HG03095 (cell line): ENCODE data around the gene FSCN2.
"Not testable (repeated sequence)": the region's sequence is repeated elsewhere in the genome, so short reads cannot be mapped to it uniquely, and the experiment has no call there.

Experiments used
- ATAC-seq: cut with Tn5 transposase; IDR thresholded peaks from one replicate; pipeline ENCODE4 v1.9.1; 2021; ENCODE audit warnings: moderate library complexity; ENCODE audit not compliant: unreplicated experiment

FSCN2 gene

DNA sequence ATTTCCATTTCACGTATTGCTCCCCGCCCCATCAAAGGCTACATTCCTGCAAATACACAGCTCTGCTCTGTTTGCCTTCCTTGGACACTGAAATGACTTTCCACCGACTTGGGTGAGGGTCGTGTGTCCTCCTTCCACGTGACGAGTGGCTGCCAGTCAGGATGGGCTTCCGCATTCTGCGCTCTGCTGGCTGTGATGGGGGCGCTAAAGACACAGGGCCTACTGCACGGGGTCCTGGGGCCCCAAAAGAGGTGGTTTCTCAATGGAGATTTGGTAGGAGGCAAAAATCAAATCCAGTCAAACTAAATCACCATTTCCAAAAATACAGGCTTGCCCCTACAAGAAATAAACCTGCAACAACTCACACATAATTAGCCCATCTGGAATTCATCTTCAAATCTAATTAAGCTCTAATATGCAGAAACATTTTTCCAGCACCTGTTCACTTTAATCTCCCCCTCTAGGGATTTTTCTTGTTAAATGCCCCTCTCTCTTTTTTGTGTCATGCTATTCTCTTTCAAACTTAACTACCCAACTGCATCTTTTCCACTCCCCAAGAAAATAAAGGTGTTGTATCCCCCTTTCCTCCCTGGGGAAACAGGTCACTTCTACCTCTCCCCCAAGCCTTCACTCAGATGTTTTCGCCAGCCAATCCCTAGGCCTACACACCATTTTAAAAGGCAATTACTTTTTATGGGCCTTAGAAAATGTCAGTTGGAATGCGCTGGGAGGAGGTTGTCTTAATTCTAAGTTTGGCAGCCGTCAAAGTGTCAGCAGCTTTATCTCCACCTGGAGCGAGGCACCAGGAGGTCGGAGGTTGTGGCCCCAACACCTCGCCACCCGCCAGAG lies 45.8 kb downstream of the FSCN2 start:
- no peak for ATAC-seq

DNA sequence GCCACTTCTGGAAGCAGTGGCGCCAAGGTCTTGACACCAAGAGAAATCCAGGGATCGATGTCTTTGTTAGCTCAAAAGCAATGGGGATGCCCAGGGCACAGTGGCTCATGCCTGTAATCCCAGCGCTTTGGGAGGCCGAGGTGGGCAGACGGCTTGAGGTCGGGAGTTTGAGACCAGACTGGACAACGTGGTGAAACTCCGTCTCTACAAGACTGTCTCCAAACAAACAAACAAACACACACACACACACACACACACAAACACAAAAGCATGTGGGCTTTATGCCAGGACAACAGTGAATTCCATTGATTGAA lies 46.4 kb downstream of the FSCN2 start:
- ATAC-seq, result no peak

DNA sequence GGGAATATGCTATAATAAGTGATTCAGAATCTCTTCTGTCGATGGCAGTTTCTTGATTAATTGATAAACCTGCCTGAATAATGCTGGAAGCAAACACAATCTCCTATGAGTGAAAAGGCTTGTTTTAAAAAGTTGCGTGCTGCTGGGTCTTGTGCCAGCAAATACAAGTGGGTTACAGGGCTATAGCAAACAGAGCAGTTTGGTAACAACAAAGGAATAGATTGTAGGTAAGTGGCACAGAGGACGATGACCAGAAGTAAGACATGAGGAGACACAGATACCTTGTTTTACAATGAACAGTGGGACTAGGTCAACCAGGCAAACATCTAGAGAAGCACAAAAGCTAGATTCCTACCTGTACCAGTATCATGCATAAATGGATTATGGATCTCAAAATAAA lies 47.7 kb downstream of the FSCN2 start:
- no peak for ATAC-seq

DNA sequence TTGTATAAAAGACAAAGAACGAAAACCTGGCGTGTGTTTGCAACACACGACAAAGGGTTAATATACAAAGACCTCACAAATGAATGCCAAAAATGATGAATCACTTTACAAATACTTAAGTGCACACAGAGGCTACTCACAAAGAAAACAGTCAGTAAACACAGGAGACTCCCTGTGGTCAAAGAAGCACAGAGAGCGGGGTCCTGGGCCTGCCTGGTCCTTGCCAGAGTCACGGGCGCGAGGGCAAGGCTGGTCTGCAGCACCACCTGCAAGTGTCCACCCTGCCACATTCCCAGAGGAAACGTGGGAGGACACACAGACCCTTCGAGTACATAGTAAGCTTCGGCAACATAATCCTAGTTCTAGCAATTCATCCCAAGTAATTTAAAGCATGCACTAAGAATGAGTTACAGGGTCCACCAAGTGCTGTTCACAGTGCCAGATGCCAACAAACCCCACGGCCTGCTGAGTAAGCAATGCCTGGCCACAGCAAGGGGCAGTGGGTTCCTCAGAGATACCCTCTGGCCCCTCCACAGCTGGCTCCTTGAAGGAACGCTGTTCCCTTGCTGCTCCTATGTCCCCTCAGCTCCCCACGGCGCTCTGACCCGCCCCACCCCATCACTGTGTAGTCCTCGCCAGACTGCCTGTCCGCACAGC lies 48.6 kb downstream of the FSCN2 start:
- no peak for ATAC-seq

DNA sequence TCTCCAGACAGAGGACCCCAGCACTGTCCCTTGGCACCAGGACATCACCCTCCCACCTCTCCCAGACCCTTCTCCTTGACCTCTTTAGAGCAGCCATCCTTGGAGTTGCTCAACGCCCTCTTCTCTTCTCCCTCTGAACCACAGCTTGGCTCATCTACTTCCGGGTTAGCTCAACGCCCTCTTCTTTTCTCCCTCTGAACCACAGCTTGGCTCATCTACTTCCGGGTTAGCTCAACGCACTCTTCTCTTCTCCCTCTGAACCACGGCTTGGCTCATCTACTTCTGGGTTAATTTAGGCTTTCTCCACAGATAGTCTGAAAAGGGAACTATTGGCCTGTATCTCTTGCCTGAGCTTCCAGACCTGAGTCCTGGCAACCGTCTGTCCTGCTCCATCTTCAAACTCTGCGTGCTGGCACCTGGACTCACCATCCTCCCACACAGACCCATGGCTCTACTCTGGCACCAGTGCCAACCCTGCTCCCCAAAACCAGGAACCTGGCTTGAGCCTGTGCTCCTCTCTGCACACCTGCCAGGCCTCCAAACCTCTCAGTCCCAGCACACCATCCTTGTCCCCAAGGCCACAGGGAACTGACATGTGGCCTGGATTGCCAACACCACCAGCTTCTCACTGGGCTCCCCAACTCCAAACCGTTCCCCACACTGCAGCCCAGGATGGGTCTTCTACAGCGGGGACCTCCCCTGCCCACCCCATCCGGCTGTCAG lies 49.3 kb downstream of the FSCN2 start:
- no peak for ATAC-seq

DNA sequence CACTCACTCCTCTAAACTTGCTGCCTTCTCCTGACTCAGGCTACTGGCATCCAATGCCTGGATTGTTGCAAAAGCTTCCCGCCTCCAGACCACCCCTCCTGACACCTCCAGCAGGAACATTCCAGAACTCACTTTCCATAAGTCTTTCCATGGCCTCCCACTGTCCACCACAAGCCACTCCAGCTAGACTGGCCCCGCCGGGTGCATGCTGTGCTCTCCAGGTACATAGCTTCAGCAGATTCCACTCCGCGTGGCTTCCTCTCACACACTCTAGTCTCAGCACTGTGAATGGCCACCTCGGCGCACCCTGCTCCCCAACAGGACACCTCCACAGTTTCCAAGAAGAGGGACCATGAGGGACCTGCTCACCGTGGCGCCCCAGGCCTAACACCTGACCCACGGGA lies 49.9 kb downstream of the FSCN2 start:
- no peak for ATAC-seq

DNA sequence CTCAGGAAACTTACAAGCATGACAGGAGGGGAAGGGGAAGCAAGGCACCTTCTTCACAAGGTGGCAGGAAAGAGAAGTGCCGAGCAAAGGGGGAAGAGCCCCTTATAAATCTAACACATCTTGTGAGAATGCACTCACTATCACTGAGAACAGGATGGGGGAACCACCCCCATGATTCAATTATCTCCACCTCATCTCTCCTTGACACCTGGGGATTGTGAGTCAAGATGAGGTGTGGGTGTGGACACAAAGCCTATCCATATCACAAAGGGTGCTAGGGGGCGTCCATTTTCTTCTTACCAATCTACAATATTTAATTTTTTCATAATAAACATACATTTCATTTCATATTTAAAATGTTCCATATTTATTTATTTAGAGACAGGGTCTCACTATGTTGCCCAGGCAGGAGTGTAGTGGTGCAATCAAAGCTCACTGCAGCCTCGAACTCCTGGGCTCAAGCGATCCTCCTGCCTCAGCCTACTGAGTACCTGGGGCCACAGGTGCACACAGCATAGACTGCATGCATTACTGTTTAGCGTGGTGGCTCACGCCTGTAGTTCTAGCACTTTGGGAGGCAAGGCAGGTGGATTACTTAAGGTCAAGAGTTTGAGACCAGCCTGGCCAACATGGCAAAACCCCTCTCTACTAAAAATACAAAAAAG lies 50.5 kb downstream of the FSCN2 start:
- no peak for ATAC-seq

DNA sequence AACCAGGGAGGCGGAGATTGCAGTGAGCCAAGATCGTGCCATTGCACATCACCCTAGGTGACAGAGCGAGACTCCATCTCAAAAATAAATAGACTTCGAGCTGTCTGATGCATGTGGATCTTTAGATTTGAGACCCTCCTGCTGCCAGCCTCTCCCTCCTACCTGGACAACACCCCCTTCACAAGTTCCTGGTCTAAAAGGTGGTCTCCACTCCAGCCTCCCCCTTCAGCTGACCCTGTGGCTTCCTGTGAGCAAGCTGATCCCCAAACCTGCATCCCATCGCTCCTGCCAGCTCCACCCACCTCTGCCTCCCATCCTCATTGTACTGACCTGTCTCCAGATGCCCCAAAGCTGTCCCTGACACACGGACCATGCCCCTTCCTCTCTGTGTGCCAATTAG lies 51.1 kb downstream of the FSCN2 start:
- ATAC-seq, result no peak

DNA sequence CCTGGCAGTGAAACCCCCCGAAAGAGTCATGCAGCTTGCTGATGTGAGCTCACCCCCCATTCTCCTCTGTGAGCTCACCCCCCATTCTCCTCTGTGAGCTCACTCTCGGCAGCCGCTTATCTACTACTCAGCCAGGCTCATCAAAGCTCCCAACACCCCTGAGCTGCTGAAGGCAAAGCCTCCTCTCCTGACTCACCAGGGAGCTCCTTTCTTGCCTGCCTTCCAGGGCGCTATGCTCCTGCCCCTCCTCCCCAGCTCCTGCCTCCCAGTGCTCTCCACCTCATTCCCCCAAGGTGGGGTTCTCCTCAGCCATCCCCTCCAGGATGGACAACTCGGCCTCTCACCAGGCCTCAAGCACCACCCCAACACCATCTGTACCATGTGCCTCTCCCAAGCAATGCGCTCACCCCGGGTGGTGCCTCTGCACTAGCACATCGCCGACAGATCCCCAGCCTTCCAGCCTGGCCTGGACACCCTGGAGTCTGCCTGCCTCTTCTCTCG lies 51.7 kb downstream of the FSCN2 start:
- no peak for ATAC-seq

DNA sequence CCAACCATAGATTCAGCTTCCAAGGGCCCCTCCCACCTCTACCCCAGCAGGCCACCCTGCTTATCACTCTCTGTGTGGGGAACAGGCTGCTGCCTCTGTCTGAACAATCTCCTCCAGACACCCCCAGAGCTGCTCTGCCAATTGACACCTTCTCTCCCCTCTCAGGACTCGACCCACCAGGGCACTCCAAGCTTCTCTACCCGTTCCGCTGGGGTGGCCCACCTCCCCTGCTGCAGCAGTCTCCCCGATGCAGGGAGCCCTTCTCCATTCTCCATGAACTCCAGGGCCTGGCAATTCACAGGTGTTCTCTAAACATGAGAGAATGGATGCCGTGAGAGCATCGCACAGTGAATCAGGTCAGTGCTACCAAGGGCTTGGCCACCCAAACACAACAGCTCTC lies 52.3 kb downstream of the FSCN2 start:
- ATAC-seq, result no peak

DNA sequence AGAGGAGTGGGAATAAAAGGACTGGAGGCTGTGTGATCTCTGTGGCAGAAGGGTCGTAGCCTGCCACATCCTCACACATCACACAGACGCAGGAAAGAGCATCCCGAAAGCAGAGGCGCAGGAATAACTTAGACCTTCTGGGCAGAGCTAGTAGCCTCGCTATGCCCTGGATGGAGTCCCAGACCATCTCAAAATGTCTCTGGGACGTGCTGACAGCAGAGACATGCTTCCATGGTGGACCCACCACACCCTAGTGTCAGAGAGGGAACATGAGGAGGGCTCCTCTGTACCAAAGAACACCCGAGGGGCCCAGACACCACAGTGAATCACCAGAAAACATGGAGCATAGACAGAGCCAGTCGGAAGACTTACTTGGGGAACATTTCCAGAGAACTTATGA lies 53.6 kb downstream of the FSCN2 start:
- ATAC-seq, result no peak

DNA sequence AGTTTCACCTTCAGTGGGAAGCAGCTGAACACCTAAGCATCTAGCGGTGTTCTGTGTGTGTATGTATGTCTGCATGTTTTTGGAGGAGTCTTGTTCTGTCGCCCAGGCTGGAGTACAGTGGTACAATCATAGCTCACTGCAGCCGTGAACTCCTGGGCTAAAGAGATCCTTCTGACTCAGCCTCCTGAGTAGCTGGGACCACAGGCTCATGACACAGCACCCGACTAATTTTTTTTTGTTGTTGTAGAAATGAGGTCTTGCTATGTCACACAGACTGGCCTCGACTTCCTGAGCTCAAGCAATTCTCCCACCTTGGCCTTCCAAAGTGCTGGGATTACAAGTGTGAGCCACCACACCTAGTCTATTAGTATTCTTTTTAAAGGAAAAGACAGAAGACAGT lies 54.2 kb downstream of the FSCN2 start:
- no peak for ATAC-seq

DNA sequence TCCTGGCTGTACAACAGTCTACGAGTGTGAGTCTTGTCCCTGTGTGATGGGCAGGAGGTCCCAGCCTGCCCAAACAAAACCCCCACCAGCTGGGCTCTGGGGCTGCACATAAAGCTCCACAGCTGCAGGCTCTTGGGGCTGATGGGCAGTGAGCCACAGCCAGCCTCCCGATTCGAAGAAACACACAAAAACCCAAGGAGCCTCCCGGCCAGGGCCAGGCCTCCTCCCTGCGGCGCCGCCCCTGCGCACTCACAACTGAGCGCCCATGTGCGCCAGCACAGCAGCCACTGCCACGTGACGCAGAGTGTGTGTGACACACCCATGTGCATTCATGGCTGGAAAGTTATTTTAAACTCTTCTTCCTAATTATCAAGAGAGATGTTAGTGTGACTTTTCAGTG lies 54.6 kb downstream of the FSCN2 start:
- no peak for ATAC-seq

DNA sequence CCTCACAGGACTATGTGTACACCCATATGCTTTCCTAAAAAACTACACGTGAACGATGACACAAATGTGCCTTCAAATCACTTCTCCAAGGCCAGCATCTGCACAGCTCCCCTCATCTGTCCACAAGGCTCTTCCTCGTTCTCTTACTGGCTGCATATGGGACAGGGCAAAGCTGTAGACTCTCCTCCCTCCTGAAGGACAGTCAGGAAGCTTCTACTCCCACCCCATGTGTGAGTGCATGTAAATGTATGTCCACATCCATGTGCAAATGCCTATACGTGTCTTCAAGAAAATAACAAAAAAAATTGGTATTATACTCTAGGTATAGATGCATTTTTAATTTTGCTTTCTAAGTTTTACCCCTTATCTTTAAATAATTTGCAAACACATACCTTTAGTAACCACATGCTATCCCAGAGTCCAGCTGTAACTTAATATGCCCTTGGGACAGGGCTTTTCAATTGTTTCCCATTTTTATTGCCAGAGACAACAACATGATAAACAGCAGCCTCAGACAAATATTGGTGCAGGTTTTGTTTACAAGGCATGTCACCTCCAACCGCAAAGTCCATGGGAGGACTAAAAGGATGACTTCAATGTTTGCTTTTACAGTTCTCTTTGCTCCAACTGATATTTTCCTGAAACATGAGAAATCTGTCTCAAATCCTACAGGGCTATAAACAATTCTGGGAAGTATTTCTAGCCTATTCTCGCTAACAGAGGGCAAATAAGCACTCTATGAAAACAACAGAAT lies 55.6 kb downstream of the FSCN2 start:
- no peak for ATAC-seq

DNA sequence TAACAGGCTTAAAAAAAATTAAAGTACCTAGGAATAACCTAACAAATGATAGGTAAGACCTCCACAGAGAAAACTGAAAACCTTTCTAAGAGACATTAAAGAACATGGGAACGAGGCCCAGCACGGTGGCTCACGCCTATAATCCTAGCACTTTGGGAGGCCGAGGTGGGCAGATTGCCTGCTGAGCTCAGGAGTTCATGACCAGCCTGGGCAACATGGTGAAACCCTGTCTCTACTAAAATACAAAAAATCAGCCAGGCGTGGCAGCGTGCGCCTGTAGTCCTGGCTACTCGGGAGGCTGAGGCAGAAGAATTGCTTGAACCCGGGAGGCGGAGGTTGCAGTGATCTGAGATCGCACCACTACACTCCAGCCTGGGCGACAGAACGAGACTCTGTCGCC lies 56.6 kb downstream of the FSCN2 start:
- ATAC-seq, result not testable (repeated sequence)

DNA sequence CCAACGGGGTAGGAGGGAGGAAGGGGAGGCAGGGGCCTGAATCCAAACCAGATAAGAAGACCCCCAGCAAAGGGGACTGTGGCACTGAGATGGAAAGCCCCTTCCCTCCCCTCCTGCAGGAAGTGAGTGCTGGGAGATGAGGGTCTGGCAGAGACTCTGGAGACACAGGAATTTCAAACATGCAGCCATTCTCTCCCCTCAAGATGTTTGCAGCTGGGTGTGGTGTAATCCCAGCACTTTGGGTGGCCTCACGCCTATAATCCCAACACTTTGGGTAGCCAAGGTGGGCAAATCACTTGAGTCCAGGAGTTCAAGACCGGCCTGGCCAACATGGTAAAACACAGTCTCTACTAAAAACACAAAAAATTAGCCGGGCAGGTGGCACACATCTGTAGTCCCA lies 57.9 kb downstream of the FSCN2 start:
- no peak for ATAC-seq
